Measurements from ENCODE around the gene SDE2.
"Not testable (repeated sequence)": the region's sequence is repeated elsewhere in the genome, so short reads cannot be mapped to it uniquely, and the experiment has no call there.

SDE2 gene

GRCh38 chr1:225953315-225953714 is 45.8 kb downstream of the SDE2 start:
- no peak for DNase-seq
- intact Hi-C loops (cut with DNase I), result no loop called here

- intact Hi-C loops (cut with DNase I), result no loop called here
- no peak for DNase-seq
These were observed 48.1 kb downstream of the SDE2 start for GRCh38 chr1:225950905-225951497.

GRCh38 chr1:225949041-225949440 is 50.1 kb downstream of the SDE2 start:
- no peak for DNase-seq
- intact Hi-C loops (cut with DNase I), result no loop called here

- no peak for DNase-seq
- intact Hi-C loops (cut with DNase I), result no loop called here
These were observed 52.3 kb downstream of the SDE2 start for GRCh38 chr1:225946803-225947202.

- intact Hi-C loops (cut with DNase I), result no loop called here
- DNase-seq, result no peak
These were observed 53.0 kb downstream of the SDE2 start for GRCh38 chr1:225946082-225946620.

GRCh38 chr1:225945564-225945963 is 53.6 kb downstream of the SDE2 start:
- intact Hi-C loops (cut with DNase I), result no loop called here
- DNase-seq, result no peak

- intact Hi-C loops (cut with DNase I), result no loop called here
- DNase-seq, result no peak
These were observed 54.2 kb downstream of the SDE2 start for GRCh38 chr1:225944951-225945350.

GRCh38 chr1:225944387-225944786 is 54.8 kb downstream of the SDE2 start:
- no peak for DNase-seq
- intact Hi-C loops (cut with DNase I), result no loop called here

GRCh38 chr1:225943582-225943981 is 55.6 kb downstream of the SDE2 start:
- intact Hi-C loops (cut with DNase I), result no loop called here
- DNase-seq, result no peak

- no peak for DNase-seq
- intact Hi-C loops (cut with DNase I), result no loop called here
These were observed 56.6 kb downstream of the SDE2 start for GRCh38 chr1:225942574-225942973.

- intact Hi-C loops (cut with DNase I), result no loop called here
- no peak for DNase-seq
These were observed 57.3 kb downstream of the SDE2 start for GRCh38 chr1:225941942-225942222.

GRCh38 chr1:225941187-225941941 is 57.8 kb downstream of the SDE2 start, which contains the start of gene LEFTY2:
LEFTY2 (minus strand) TSS chr1:225941220; CDS start chr1:225941140, 80 bp downstream.
- intact Hi-C loops (cut with DNase I), result no loop called here
- DNase-seq, result no peak

- no peak for DNase-seq
- intact Hi-C loops (cut with DNase I), result no loop called here
These were observed 58.6 kb downstream of the SDE2 start for GRCh38 chr1:225940385-225941151.

GRCh38 chr1:225939939-225940310 is 59.2 kb downstream of the SDE2 start:
- DNase-seq; intact Hi-C loops (cut with DNase I): not testable (repeated sequence)

- DNase-seq; intact Hi-C loops (cut with DNase I): not testable (repeated sequence)
These were observed 59.8 kb downstream of the SDE2 start for GRCh38 chr1:225939097-225939938.

- no peak for DNase-seq
- intact Hi-C loops (cut with DNase I), result no loop called here
These were observed 61.8 kb downstream of the SDE2 start for GRCh38 chr1:225937048-225937968.

GRCh38 chr1:225936523-225936922 is 62.6 kb downstream of the SDE2 start:
- intact Hi-C loops (cut with DNase I), result no loop called here
- DNase-seq, result no peak

- intact Hi-C loops (cut with DNase I); DNase-seq: not testable (repeated sequence)
These were observed 63.1 kb downstream of the SDE2 start for GRCh38 chr1:225936086-225936485.
